BJ (cell line): ENCODE data around the gene CRYBA4. TPM values are rescaled to one million over a fixed set of nuclear protein-coding genes. Genes with fewer than 3 reads are reported as not detected.
A peak's percentile ranks its signal among the peaks of the same experiment; 100 is the strongest.

Experiments used
- CTCF ChIA-PET: fragments of 350-600 bp; formaldehyde crosslinking; extraction: SDS; loops from one replicate; lab custom pipeline; 2021; ENCODE audit warnings: antibody characterized with exemption, inconsistent platforms; lab: Yijun Ruan, JAX
- POLR2A ChIA-PET: fragments of 300-600 bp; sonication (Branson Sonifier 250); formaldehyde crosslinking; extraction: SDS; loops from one replicate; lab custom pipeline; 2021; ENCODE audit warnings: antibody characterized with exemption; lab: Charles Lee
- DNase-seq: peaks from one replicate; pipeline ENCODE4 v3.0.0-alpha.2; 2011; ENCODE audit warnings: low read depth
- H3K27me3 ChIP-seq: 2 replicates; pipeline ENCODE4 v1.6.0; 2011; ENCODE audit warnings: low read length; ENCODE audit not compliant: control insufficient read depth, insufficient read depth
- H3K36me3 ChIP-seq: 2 replicates; pipeline ENCODE4 v1.5.1; 2011; ENCODE audit warnings: low read length; ENCODE audit not compliant: control insufficient read depth, insufficient read depth
- H3K4me3 ChIP-seq: 2 replicates; pipeline ENCODE4 v1.5.1; 2011; ENCODE audit warnings: low read depth, mild to moderate bottlenecking, control low read depth, low read length
- CTCF ChIP-seq: IDR thresholded peaks from 2 replicates; pipeline ENCODE4 v1.5.1; 2011; ENCODE audit warnings: low read depth, mild to moderate bottlenecking, control low read depth, inconsistent platforms, low read length, moderate library complexity; ENCODE audit not compliant: insufficient read depth
- polyA plus RNA-seq: library from polyadenylated mRNA; depleted of rRNA; stranded (reverse); fragments of >200 nt; gene quantifications from 2 replicates; pipeline ENCODE4 v1.2.3, GENCODE V29; 2011

The CRYBA4 gene
- polyA plus RNA-seq, 1 experiment, result not detected

GRCh38 chr22:26671317-26672059 lies 49.7 kb downstream of the CRYBA4 start:
- Histone ChIP-seq H3K36me3 (no peaks in the 10 kb centered on the region), H3K4me3 (no peak overlapping the region), H3K27me3 (no peaks in the 10 kb centered on the region)
- no peak for DNase-seq
- POLR2A ChIA-PET, result interaction anchor here (0.7 kb wide), 1 partner anchor 218 kb away, joined by 3 read pairs; no protein-coding TSS in a partner anchor
- CTCF ChIA-PET, result no interaction called here
- no peak for TF ChIP-seq CTCF

GRCh38 chr22:26672060-26672471 lies 50.3 kb downstream of the CRYBA4 start:
- DNase-seq, result no peak
- CTCF ChIA-PET, result interaction anchor here (0.9 to 1.1 kb wide), 2 partner anchors 41 to 250 kb away, joined by 3 to 4 read pairs; no protein-coding TSS in a partner anchor
- no peaks in the 10 kb centered on the region for H3K36me3 ChIP-seq
- peak overlapping the region; percentile 75 for H3K4me3 ChIP-seq
- no peaks in the 10 kb centered on the region for H3K27me3 ChIP-seq
- no peak for TF ChIP-seq CTCF
- POLR2A ChIA-PET, result no interaction called here

GRCh38 chr22:26672590-26673468 lies 51.1 kb downstream of the CRYBA4 start:
- CTCF ChIA-PET, result interaction anchor here (0.8 to 1.4 kb wide), 6 partner anchors 8 to 645 kb away, joined by 3 to 8 read pairs (median 4); no protein-coding TSS in a partner anchor
- POLR2A ChIA-PET, result interaction anchor here (0.6 to 0.7 kb wide), 2 partner anchors 10 to 1052 kb away, joined by 4 to 6 read pairs; no protein-coding TSS in a partner anchor

GRCh38 chr22:26673486-26673885 lies 51.7 kb downstream of the CRYBA4 start:
- no peak for TF ChIP-seq CTCF
- ChIA-PET POLR2A (interaction anchor here (0.6 kb wide), 1 partner anchor 9 kb away, joined by 6 read pairs; no protein-coding TSS in a partner anchor), CTCF (interaction anchor here (1.2 to 1.4 kb wide), 4 partner anchors 11 to 644 kb away, joined by 3 to 8 read pairs (median 4); no protein-coding TSS in a partner anchor)
- Histone ChIP-seq H3K4me3 (peak overlapping the region; percentile 75), H3K27me3 (no peaks in the 10 kb centered on the region), H3K36me3 (no peaks in the 10 kb centered on the region)
- no peak for DNase-seq

More at GRCh38 chr22:26672590-26673468, 51.1 kb downstream of the CRYBA4 start:
- H3K4me3 ChIP-seq, result peak overlapping the region; percentile 75
- H3K27me3 ChIP-seq, result no peaks in the 10 kb centered on the region
- peak; percentile 71 for TF ChIP-seq CTCF
- peak; percentile 79 for DNase-seq
- no peaks in the 10 kb centered on the region for H3K36me3 ChIP-seq
